Activated naive CD8-positive, alpha-beta T cell treated with anti-CD3 and anti-CD28 coated beads, Interleukin-2, amount 10 ng/mL, durations not matched to agents 7 days and 5 days (primary cell): Measurements from ENCODE around the gene PMM2. TPM values are rescaled to one million over a fixed set of nuclear protein-coding genes. Genes with fewer than 3 reads are reported as not detected.
A peak's percentile ranks its signal among the peaks of the same experiment; 100 is the strongest.
"Not testable (repeated sequence)": the region's sequence is repeated elsewhere in the genome, so short reads cannot be mapped to it uniquely, and the experiment has no call there.

Experiments used
- ATAC-seq: fragments of 150-1000 bp; cut with Tn5 transposase; one replicate; pipeline ENCODE4 v1.10.0; 2021; ENCODE audit warnings: low read depth, moderate library complexity
- POLR2A ChIA-PET: fragments of 350-600 bp; sonication (Branson Sonifier 250); formaldehyde crosslinking; loops from one replicate; lab custom pipeline; 2021; ENCODE audit warnings: antibody characterized with exemption; lab: Charles Lee
- DNase-seq: peaks from one replicate; pipeline ENCODE4 v3.0.0; 2021
- H3K27ac Mint-ChIP-seq: one replicate; pipeline ENCODE4 v1.8.0; 2022; ENCODE audit warnings: mild to moderate bottlenecking, mixed read lengths
- H3K27me3 Mint-ChIP-seq: one replicate; pipeline ENCODE4 v1.8.0; 2022; ENCODE audit warnings: mild to moderate bottlenecking, moderate library complexity, mixed read lengths
- H3K36me3 Mint-ChIP-seq: one replicate; pipeline ENCODE4 v1.8.0; 2021; ENCODE audit warnings: mild to moderate bottlenecking, mixed read lengths
- H3K4me1 Mint-ChIP-seq: one replicate; pipeline ENCODE4 v1.8.0; 2021; ENCODE audit warnings: mixed read lengths
- H3K4me3 Mint-ChIP-seq: one replicate; pipeline ENCODE4 v1.8.0; 2022; ENCODE audit warnings: mild to moderate bottlenecking, moderate library complexity, mixed read lengths
- H3K9me3 Mint-ChIP-seq: one replicate; pipeline ENCODE4 v1.8.0; 2021; ENCODE audit warnings: mixed read lengths
- total RNA-seq, 2 experiments: library from RNA; stranded (reverse); gene quantifications; one replicate each; pipeline ENCODE4 v1.2.3, GENCODE V29; 2021

The PMM2 gene
- total RNA-seq, 2 experiments from 2014 or later = 36.4 to 38.5 TPM

GRCh38 chr16:8796469-8797363, 923 bp upstream of the PMM2 start:
- Mint-ChIP-seq H3K4me1 (peaks cover 34% of the 10 kb centered on the region), H3K9me3 (no peaks in the 10 kb centered on the region), H3K4me3 (peak overlapping the region; percentile 93), H3K27me3 (no peaks in the 10 kb centered on the region), H3K27ac (peak overlapping the region; percentile 89), H3K36me3 (peaks cover 4% of the 10 kb centered on the region)
- no peak for DNase-seq
- POLR2A ChIA-PET = interaction anchor here (1.0 to 3.4 kb wide), 6 partner anchors 20 to 295 kb away, joined by 3 to 44 read pairs (median 6); partner anchors contain the start of genes ABAT, CARHSP1 and HAPSTR1
- ATAC-seq = peak; percentile 1

- POLR2A ChIA-PET = interaction anchor here (0.8 to 3.4 kb wide), 6 partner anchors 19 to 294 kb away, joined by 3 to 44 read pairs (median 6); partner anchors contain the start of genes CARHSP1 and HAPSTR1
- no peak for DNase-seq
- no peaks in the 10 kb centered on the region for H3K27me3 Mint-ChIP-seq
- peak overlapping the region; percentile 93 for H3K4me3 Mint-ChIP-seq
- peaks cover 34% of the 10 kb centered on the region for H3K4me1 Mint-ChIP-seq
- H3K9me3 Mint-ChIP-seq = no peaks in the 10 kb centered on the region
- peak; percentile 3 for ATAC-seq
- peak overlapping the region; percentile 89 for H3K27ac Mint-ChIP-seq
- H3K36me3 Mint-ChIP-seq = peaks cover 14% of the 10 kb centered on the region
Observed at GRCh38 chr16:8798174-8798527, 512 bp downstream of the PMM2 start.

GRCh38 chr16:8798535-8799157, 1.0 kb downstream of the PMM2 start:
- ATAC-seq (no peak), DNase-seq (no peak)
- POLR2A ChIA-PET = interaction anchor here (0.8 to 3.4 kb wide), 5 partner anchors 12 to 82 kb away, joined by 3 to 44 read pairs (median 4); partner anchors contain the start of gene CARHSP1
- peak overlapping the region; percentile 93 for H3K4me3 Mint-ChIP-seq
- peak overlapping the region; percentile 89 for H3K27ac Mint-ChIP-seq
- H3K4me1 Mint-ChIP-seq = peaks cover 34% of the 10 kb centered on the region
- H3K36me3 Mint-ChIP-seq = peaks cover 17% of the 10 kb centered on the region
- no peaks in the 10 kb centered on the region for H3K9me3 Mint-ChIP-seq
- H3K27me3 Mint-ChIP-seq = no peaks in the 10 kb centered on the region

DNA sequence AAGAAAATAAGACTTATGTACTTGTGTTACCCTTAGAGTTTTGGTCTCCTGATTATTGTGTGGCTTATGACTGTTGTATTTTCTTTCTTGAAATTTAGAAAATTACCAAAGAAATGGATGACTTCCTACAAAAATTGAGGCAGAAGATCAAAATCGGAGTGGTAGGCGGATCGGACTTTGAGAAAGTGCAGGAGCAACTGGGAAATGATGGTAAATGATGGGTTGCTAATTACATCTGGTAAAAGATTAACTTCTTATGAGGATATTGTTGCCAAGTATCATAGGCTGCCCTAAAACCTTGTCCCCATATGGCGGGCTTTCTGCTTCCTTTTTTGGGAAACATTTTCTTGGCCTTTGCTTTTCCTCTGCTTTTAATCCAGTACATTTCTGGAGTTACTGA, 4.1 kb downstream of the PMM2 start:
- ATAC-seq (no peak), DNase-seq (no peak)
- POLR2A ChIA-PET = interaction anchor here (1.5 to 2.0 kb wide), 2 partner anchors 15 to 67 kb away, joined by 7 to 9 read pairs; partner anchors contain the start of gene CARHSP1
- H3K27ac Mint-ChIP-seq = no peak overlapping the region
- no peak overlapping the region for H3K4me3 Mint-ChIP-seq
- peaks cover 23% of the 10 kb centered on the region for H3K36me3 Mint-ChIP-seq
- H3K4me1 Mint-ChIP-seq = peaks cover 25% of the 10 kb centered on the region
- H3K27me3 Mint-ChIP-seq = no peaks in the 10 kb centered on the region
- no peaks in the 10 kb centered on the region for H3K9me3 Mint-ChIP-seq

DNA sequence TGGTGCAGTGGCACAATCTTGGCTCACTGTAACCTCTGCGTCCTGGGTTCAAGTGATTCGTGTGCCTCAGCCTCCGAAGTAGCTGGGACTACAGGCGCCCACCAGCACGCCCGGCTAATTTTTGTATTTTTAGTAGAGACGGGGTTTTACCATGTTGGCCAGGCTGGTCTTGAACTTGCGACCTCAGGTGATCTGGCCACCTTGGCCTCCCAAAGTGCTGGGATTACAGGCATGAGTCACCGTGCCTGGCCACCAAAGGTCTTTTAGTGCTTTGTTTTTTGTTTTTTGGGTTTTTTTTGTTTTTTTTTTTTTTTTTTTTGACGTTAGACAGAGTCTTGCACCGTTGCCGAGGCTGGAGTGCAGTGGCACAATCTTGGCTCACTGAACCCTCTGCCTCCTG, 6.1 kb downstream of the PMM2 start:
- H3K4me1 Mint-ChIP-seq = peaks cover 15% of the 10 kb centered on the region
- peaks cover 31% of the 10 kb centered on the region for H3K36me3 Mint-ChIP-seq
- H3K27ac Mint-ChIP-seq, H3K27me3 Mint-ChIP-seq, POLR2A ChIA-PET, DNase-seq, H3K9me3 Mint-ChIP-seq, H3K4me3 Mint-ChIP-seq, ATAC-seq: not testable (repeated sequence)

- no peak overlapping the region for H3K27ac Mint-ChIP-seq
- POLR2A ChIA-PET = no interaction called here
- DNase-seq (no peak), ATAC-seq (no peak)
- H3K27me3 Mint-ChIP-seq = no peaks in the 10 kb centered on the region
- no peaks in the 10 kb centered on the region for H3K9me3 Mint-ChIP-seq
- H3K4me3 Mint-ChIP-seq = no peak overlapping the region
- H3K36me3 Mint-ChIP-seq = peaks cover 30% of the 10 kb centered on the region
- peaks cover 12% of the 10 kb centered on the region for H3K4me1 Mint-ChIP-seq
Observed at GRCh38 chr16:8804313-8804712, 6.7 kb downstream of the PMM2 start.

DNA sequence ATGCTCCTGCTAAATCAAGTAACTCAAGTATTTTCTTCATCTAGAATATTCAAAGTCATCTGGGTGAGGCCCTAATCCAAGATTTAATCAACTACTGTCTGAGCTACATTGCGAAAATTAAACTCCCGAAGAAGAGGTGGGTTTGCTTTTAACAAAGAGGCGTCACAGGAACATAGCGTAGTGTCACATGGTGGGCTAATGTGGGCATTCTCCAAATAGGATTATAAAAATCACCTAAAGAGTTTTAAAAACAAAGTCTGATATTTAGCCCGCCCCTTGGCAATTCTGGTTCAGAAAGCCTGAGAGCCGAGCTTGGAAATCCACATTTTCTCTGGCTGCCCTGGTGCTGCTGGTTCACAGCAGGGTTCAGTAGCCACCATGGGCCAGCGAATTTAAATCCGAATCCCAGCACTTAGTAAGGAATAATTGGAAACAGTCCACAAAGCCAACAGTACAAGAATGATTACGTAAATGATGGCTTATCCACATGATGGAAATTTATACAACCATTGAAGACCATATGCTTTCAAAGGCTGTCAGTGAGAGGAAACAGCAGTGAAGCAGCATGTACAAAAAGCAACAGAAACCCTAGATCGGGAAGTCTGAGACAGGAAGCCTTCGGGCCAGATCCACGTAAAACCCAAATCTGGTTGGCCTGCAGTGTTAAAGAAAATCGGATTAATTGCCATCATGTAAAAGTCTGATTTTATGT, 8.8 kb downstream of the PMM2 start:
- POLR2A ChIA-PET = interaction anchor here (1.0 kb wide), 1 partner anchor 11 kb away, joined by 3 read pairs; no protein-coding TSS in a partner anchor
- DNase-seq = no peak
- Mint-ChIP-seq H3K4me3 (no peak overlapping the region), H3K27ac (no peak overlapping the region), H3K4me1 (peaks cover 2% of the 10 kb centered on the region), H3K27me3 (no peaks in the 10 kb centered on the region), H3K36me3 (peaks cover 31% of the 10 kb centered on the region), H3K9me3 (no peaks in the 10 kb centered on the region)
- no peak for ATAC-seq

- H3K27me3 Mint-ChIP-seq = no peaks in the 10 kb centered on the region
- no peak overlapping the region for H3K27ac Mint-ChIP-seq
- POLR2A ChIA-PET = no interaction called here
- H3K4me3 Mint-ChIP-seq = no peak overlapping the region
- H3K4me1 Mint-ChIP-seq = peaks cover 2% of the 10 kb centered on the region
- H3K9me3 Mint-ChIP-seq = no peaks in the 10 kb centered on the region
- peaks cover 31% of the 10 kb centered on the region for H3K36me3 Mint-ChIP-seq
- ATAC-seq = no peak
- DNase-seq = no peak
Observed at GRCh38 chr16:8807189-8807588, 9.6 kb downstream of the PMM2 start.

DNA sequence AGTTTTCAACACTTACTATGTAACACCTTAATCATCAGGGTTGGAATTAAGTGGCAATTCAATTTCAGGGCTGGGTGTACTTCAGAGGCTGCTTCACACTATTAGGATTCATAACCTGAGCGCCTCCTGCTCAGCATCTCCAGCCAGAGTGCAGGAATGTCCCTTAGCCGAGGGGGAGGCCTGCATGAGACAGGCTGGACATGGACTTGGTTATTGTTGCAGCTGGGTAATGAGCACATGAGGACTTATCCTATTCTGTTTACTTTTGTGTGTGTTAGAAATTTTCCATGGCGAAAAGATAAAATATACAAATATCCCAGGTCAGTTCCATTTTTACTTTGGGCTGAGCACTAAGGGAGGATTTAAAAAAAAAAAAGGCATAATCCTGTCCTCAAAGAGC, 10.4 kb downstream of the PMM2 start:
- DNase-seq = no peak
- H3K27me3 Mint-ChIP-seq = no peaks in the 10 kb centered on the region
- no peak for ATAC-seq
- POLR2A ChIA-PET = no interaction called here
- no peak overlapping the region for H3K27ac Mint-ChIP-seq
- H3K36me3 Mint-ChIP-seq = peaks cover 27% of the 10 kb centered on the region
- H3K4me1 Mint-ChIP-seq = peaks cover 2% of the 10 kb centered on the region
- no peaks in the 10 kb centered on the region for H3K9me3 Mint-ChIP-seq
- no peak overlapping the region for H3K4me3 Mint-ChIP-seq

DNA sequence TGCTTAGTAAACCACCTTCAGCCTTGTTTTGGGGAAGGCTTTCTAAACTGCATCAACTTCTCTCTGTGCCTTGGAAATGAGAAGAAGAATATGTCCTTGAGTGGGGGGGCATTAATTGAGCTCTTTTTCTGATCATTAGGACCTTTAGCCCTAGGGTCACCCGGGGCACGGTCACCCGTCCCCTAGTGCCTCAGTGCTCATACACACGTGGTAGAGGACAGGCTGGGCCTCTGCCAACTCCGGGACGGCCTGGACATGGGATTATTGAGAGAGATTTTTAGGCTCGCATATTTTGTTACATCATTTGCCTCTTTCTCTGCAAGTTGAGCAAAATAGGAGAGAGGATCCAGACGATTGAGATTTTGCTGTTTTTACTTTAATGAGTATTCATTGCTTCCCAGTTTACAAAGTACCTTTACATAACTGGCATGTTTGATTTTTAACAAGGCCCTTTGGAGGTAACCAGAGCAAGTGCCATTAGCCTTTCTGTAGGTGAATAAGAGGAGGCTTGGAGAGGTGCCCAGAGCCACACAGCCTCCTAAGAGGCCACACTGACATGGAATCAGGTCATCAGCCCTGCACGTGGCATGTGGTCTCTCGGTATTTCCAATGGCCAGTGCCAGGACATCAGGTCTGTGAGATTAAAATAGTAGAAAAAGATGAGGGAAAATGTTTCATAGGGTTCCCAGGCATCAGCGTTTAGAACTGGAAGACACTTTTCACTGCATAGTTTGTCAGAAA, 11.1 kb downstream of the PMM2 start:
- no peaks in the 10 kb centered on the region for H3K9me3 Mint-ChIP-seq
- no peak overlapping the region for H3K27ac Mint-ChIP-seq
- no peak for ATAC-seq
- POLR2A ChIA-PET = no interaction called here
- H3K36me3 Mint-ChIP-seq = peaks cover 27% of the 10 kb centered on the region
- peaks cover 2% of the 10 kb centered on the region for H3K4me1 Mint-ChIP-seq
- no peaks in the 10 kb centered on the region for H3K27me3 Mint-ChIP-seq
- DNase-seq = no peak
- no peak overlapping the region for H3K4me3 Mint-ChIP-seq

DNA sequence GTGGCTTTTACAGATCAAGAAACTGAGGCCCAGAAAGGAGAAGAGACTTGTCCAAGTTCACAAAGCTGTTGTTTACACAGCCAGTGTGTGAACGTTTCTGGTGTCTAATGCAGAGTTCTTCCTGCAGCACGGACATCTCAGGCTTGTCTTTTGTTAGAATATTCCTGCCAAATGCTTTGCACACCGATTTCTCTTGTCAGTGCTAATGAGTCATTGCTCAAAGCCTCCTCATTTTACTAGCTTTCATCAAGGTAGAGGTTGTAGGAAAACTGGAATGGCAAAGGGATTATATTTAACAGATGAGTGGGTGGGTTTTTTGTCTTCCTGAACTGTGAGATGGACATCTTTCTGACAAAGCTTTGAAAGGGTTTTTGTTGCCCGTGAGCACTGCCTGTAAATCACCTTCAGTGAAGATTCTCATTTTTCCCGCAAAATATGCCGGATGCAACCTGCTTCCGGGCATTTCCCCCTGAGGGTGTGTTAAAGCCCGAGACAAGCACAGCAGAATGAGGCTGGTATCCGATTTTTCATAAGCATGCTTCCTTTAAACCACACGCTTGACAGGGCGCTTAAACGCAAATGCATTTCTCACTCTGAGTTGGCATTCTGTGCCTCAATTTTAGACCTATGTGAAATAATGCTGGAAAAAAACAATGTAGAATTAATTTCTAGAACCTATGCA, 14.7 kb downstream of the PMM2 start:
- Mint-ChIP-seq H3K27me3 (no peaks in the 10 kb centered on the region), H3K27ac (no peak overlapping the region), H3K9me3 (no peaks in the 10 kb centered on the region), H3K4me3 (no peak overlapping the region), H3K36me3 (peaks cover 38% of the 10 kb centered on the region), H3K4me1 (peaks cover 16% of the 10 kb centered on the region)
- ATAC-seq (no peak), DNase-seq (no peak)
- POLR2A ChIA-PET = no interaction called here

GRCh38 chr16:8814095-8814806, 16.6 kb downstream of the PMM2 start:
- Mint-ChIP-seq H3K27me3 (no peaks in the 10 kb centered on the region), H3K27ac (no peak overlapping the region), H3K4me3 (no peak overlapping the region), H3K36me3 (peaks cover 34% of the 10 kb centered on the region), H3K9me3 (no peaks in the 10 kb centered on the region), H3K4me1 (peaks cover 17% of the 10 kb centered on the region)
- ATAC-seq (no peak), DNase-seq (no peak)
- POLR2A ChIA-PET = interaction anchor here (1.0 kb wide), 1 partner anchor 55 kb away, joined by 3 read pairs; the partner anchor contains the start of gene CARHSP1
